ENCODE data around the gene RPS6KA4.
"Not testable (repeated sequence)": the region's sequence is repeated elsewhere in the genome, so short reads cannot be mapped to it uniquely, and the experiment has no call there.

Gene RPS6KA4

DNA sequence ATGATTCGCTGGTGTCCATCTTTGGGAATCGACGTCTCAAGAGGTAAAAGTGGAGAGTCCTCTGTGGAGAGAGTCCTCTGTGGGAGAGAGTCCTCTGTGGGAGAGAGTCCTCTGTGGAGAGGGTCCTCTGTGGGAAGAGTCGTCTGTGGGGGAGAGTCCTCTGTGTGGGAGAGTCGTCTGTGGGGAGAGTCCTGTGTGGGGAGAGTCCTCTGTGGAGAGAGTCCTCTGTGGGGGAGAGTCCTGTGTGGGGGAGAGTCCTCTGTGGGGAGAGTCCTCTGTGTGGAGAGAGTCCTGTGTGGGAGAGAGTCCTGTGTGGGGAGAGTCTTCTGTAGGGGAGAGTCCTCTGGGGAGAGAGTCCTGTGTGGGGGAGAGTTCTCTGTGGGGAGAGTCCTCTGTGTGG lies 37.9 kb upstream of the RPS6KA4 start:
- CTCF ChIA-PET, result no interaction called here
- TF ChIP-seq, protein P1, sequence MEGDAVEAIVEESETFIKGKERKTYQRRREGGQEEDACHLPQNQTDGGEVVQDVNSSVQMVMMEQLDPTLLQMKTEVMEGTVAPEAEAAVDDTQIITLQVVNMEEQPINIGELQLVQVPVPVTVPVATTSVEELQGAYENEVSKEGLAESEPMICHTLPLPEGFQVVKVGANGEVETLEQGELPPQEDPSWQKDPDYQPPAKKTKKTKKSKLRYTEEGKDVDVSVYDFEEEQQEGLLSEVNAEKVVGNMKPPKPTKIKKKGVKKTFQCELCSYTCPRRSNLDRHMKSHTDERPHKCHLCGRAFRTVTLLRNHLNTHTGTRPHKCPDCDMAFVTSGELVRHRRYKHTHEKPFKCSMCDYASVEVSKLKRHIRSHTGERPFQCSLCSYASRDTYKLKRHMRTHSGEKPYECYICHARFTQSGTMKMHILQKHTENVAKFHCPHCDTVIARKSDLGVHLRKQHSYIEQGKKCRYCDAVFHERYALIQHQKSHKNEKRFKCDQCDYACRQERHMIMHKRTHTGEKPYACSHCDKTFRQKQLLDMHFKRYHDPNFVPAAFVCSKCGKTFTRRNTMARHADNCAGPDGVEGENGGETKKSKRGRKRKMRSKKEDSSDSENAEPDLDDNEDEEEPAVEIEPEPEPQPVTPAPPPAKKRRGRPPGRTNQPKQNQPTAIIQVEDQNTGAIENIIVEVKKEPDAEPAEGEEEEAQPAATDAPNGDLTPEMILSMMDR (conservative IDR thresholded peaks at IDR 0.05; ENCODE audit: low read depth), result no peak
- H3K27ac ChIP-seq, result peak overlapping the region; percentile 100

DNA sequence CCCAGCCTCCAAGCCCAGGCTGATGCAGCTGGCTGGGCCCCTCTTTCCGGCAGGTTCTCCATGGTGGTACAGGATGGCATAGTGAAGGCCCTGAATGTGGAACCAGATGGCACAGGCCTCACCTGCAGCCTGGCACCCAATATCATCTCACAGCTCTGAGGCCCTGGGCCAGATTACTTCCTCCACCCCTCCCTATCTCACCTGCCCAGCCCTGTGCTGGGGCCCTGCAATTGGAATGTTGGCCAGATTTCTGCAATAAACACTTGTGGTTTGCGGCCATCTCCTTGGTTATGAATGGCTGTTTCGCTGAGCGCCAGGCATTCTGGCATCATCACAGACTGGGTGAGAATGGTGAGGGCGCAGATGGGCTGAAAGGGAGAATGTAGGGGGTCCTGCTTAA lies 37.4 kb upstream of the RPS6KA4 start:
- TF ChIP-seq, protein P1 (conservative IDR thresholded peaks at IDR 0.05; ENCODE audit: low read depth), result no peak
- ChIA-PET CTCF (interaction anchor here (1.7 to 2.9 kb wide), 2 partner anchors 10 to 21 kb away, joined by 6 to 11 read pairs; no protein-coding TSS in a partner anchor), POLR2A (ENCODE audit: low non-redundant PET) (no interaction called here)
- DNase-seq (ENCODE audit: low spot score), result peak; percentile 71
- H3K27ac ChIP-seq, result peak overlapping the region; percentile 100

More for the DNA sequence above, 37.9 kb upstream of the RPS6KA4 start:
- DNase-seq (ENCODE audit: low spot score), result no peak
- POLR2A ChIA-PET (ENCODE audit: low non-redundant PET), result no interaction called here

DNA sequence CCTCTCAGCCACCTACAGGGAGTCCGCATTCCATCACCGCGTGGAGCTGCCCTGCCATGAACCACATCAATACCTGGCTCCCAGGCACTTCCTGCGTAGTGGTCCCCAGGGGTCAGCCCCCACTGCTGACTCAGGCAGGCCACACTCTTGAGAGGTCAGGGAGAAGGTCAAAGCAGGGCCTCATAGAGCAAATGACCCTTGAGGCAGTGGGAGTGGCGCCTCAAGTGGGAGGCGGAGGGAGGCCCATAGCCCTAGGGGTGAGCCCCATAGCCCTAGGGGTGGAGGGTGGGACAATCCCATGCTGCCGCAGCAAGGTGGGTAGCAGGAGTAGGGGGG lies 36.1 kb upstream of the RPS6KA4 start:
- no peak for DNase-seq (ENCODE audit: low spot score)
- H3K27ac ChIP-seq, result peak overlapping the region; percentile 100
- TF ChIP-seq, protein P1 (conservative IDR thresholded peaks at IDR 0.05; ENCODE audit: low read depth), result no peak
- POLR2A ChIA-PET (ENCODE audit: low non-redundant PET), result no interaction called here
- CTCF ChIA-PET, result interaction anchor here (1.7 to 2.9 kb wide), 2 partner anchors 9 to 20 kb away, joined by 6 to 11 read pairs; no protein-coding TSS in a partner anchor

DNA sequence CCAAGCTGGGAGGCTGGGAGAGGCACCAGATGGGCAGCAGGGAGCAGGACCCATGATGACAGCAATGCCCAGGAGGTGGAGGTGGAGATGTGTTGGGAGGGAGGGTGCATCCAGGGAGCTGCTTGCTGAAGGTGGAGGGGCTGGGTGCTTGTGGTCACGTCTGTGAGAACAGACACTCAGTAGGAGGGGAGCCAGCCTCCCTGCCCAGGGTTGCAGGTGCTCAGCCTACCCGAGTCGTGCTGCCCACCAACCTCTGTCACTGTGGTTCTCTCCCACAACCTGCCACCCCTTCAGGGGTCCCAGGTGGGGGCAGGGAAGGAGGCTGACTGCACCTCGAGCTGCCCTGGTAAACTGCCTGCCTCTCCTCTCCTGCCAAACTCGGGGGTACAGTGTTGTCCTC lies 35.6 kb upstream of the RPS6KA4 start:
- ChIA-PET POLR2A (ENCODE audit: low non-redundant PET) (no interaction called here), CTCF (interaction anchor here (0.9 to 2.9 kb wide), 4 partner anchors 9 to 32 kb away, joined by 3 to 11 read pairs (median 8); no protein-coding TSS in a partner anchor)
- DNase-seq (ENCODE audit: low spot score), result no peak
- TF ChIP-seq, protein P1 (conservative IDR thresholded peaks at IDR 0.05; ENCODE audit: low read depth), result no peak
- H3K27ac ChIP-seq, result peak overlapping the region; percentile 100

DNA sequence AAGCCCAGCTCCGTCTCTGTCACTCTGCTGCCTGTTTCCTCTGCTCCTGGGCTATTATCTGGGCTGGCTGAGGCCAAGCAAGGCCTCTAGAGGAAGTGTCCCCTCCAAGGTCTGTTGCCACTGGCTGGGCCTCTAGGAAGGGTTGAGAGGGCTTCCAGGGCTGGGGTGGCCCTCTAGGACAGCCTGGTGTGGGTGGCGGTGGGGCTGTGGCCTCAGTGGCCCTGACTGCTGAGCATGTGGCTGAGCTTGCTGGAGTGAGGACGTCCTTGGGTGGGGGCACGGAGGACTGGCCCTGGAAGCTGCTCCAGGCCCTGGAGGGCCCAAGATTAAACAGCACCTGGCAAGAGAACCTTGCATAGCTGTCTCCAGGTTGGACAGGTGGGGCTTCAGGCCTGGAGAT lies 35.0 kb upstream of the RPS6KA4 start:
- DNase-seq (ENCODE audit: low spot score); POLR2A ChIA-PET (ENCODE audit: low non-redundant PET): not testable (repeated sequence)
- CTCF ChIA-PET, result interaction anchor here (0.9 to 2.9 kb wide), 3 partner anchors 8 to 31 kb away, joined by 3 to 11 read pairs (median 10); no protein-coding TSS in a partner anchor
- H3K27ac ChIP-seq, result peak overlapping the region; percentile 100

DNA sequence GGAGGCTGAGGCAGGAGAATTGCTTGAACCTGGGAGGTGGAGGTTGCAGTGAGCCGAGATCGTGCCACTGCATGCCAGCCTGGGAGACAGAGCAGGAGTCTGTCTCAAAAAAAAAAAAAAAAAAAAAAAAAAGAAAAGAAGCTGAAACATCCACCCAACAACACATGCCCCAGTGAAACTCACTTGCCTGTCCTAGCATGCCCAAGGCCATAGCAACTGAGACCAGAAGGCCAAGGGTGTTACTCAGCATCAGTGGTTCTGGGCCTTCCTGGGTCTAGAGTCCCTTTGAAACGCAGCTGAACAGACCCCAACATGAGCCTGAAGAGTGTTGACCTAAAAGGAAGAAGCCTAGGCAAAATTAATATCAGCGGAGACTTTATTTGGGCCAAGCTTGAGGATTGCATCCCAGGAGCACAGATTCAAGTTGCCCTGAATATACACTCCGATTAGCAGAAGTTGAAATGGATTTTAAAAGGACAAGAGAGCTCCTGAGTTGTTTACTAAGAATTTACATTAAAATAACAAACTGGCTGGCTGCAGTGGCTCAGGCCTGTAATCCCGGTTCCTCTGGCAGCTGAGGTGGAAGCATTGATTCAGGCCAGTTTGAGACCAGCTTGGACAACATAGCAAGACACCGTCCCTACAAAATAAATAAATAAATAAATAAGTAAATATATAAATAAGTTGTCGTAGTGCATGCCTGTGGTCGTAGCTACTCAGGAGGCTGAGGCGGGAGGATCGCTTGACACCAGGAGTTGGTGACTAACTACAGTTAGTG lies 34.1 kb upstream of the RPS6KA4 start:
- TF ChIP-seq, protein P1 (conservative IDR thresholded peaks at IDR 0.05; ENCODE audit: low read depth), result no peak
- DNase-seq (ENCODE audit: low spot score), result peak; percentile 76
- ChIA-PET CTCF (interaction anchor here (1.5 kb wide), 1 partner anchor 30 kb away, joined by 10 read pairs; no protein-coding TSS in a partner anchor), POLR2A (ENCODE audit: low non-redundant PET) (interaction anchor here (0.6 to 0.7 kb wide), 5 partner anchors 8 to 95 kb away, joined by 3 to 4 read pairs (median 3); partner anchors contain the start of genes DNAJC4 and FKBP2)
- H3K27ac ChIP-seq, result peak overlapping the region; percentile 100

DNA sequence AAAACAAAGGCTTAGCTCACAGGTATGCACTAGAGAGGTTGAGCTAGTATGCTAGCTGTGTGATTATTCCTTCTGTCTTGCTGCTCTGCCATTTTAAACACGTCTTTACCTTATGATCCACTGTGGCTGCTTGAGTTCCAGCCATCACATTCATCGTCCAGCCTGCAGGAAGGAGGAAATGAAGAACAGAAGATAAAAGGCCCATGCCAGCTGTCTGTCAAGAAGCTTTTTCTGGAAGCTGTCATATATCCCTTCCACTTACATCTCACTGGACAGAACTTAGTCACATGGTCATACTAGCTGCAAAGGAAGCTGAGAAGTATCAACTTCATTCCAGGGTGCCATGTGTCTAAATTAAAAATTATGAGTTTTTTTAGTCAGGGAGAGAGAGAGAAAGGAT lies 31.6 kb upstream of the RPS6KA4 start:
- DNase-seq (ENCODE audit: low spot score), result no peak
- CTCF ChIA-PET, result no interaction called here
- TF ChIP-seq, protein P1 (conservative IDR thresholded peaks at IDR 0.05; ENCODE audit: low read depth), result no peak
- POLR2A ChIA-PET (ENCODE audit: low non-redundant PET), result no interaction called here
- peak overlapping the region; percentile 98; the same call in 1 of the 2 replicates for H3K27ac ChIP-seq

All from RWPE1 (cell line).